OCI-LY1 (cell line): ENCODE data around the gene ZNF80.

Experiments
- H2AFZ ChIP-seq: fragments of 200-600 bp; sonication (generic), shearing (Covaris generic); 2 replicates; pipeline ENCODE4 v1.6.0; 2014; ENCODE audit warnings: antibody characterized with exemption, mild to moderate bottlenecking, low read length
- H3F3A ChIP-seq: fragments of 200-600 bp; sonication (generic), shearing (Covaris generic); 2 replicates; pipeline ENCODE4 v1.6.0; 2014; ENCODE audit warnings: mild to moderate bottlenecking, antibody characterized with exemption, low read length, moderate library complexity; ENCODE audit not compliant: insufficient read depth
- H3K27ac ChIP-seq: fragments of 200-600 bp; sonication (generic); 2 replicates; pipeline ENCODE4 v1.5.1; 2014; ENCODE audit warnings: low read length, mixed run types, mild to moderate bottlenecking, low read depth; ENCODE audit not compliant: poor library complexity, severe bottlenecking
- H3K27me3 ChIP-seq: fragments of 200-600 bp; sonication (generic); 2 replicates; pipeline ENCODE4 v1.6.0; 2014; ENCODE audit warnings: antibody characterized with exemption, mild to moderate bottlenecking, low read length, moderate library complexity; ENCODE audit not compliant: insufficient read depth
- H3K36me3 ChIP-seq: fragments of 200-600 bp; sonication (generic); 2 replicates; pipeline ENCODE4 v1.6.1; 2014; ENCODE audit warnings: mild to moderate bottlenecking, antibody characterized with exemption, low read length, moderate library complexity, mixed read lengths; ENCODE audit not compliant: insufficient read depth
- H3K4me1 ChIP-seq: fragments of 200-600 bp; sonication (generic); 2 replicates; pipeline ENCODE4 v1.5.1; 2014; ENCODE audit warnings: mild to moderate bottlenecking, low read length, moderate library complexity; ENCODE audit not compliant: insufficient read depth, severe bottlenecking
- H3K4me2 ChIP-seq: fragments of 200-600 bp; sonication (generic), shearing (Covaris generic); 2 replicates; pipeline ENCODE4 v1.6.1; 2014; ENCODE audit warnings: low read length
- H3K4me3 ChIP-seq: fragments of 200-600 bp; sonication (generic); 2 replicates; pipeline ENCODE4 v1.5.1; 2014; ENCODE audit warnings: low read length, low read depth, mild to moderate bottlenecking, mixed read lengths; ENCODE audit not compliant: poor library complexity, severe bottlenecking
- H3K79me2 ChIP-seq: fragments of 200-600 bp; shearing (Covaris generic); 2 replicates; pipeline ENCODE4 v1.6.1; 2016; ENCODE audit warnings: mixed run types, low read length, mixed read lengths; ENCODE audit not compliant: insufficient read depth
- H3K9ac ChIP-seq: fragments of 200-600 bp; sonication (generic), shearing (Covaris generic); 2 replicates; pipeline ENCODE4 v1.6.1; 2014; ENCODE audit warnings: mild to moderate bottlenecking, low read length, mixed read lengths
- H3K9me2 ChIP-seq: fragments of 200-600 bp; sonication (generic), shearing (Covaris generic); 2 replicates; pipeline ENCODE4 v1.6.1; 2014; ENCODE audit warnings: low read depth, mild to moderate bottlenecking, low read length, mixed read lengths
- H3K9me3 ChIP-seq: fragments of 200-600 bp; shearing (Covaris generic); 2 replicates; pipeline ENCODE4 v1.6.1; 2014; ENCODE audit warnings: low read length, mixed read lengths
- H4K20me1 ChIP-seq: fragments of 200-600 bp; sonication (generic), shearing (Covaris generic); 2 replicates; pipeline ENCODE4 v1.6.0; 2016; ENCODE audit warnings: mild to moderate bottlenecking, low read length; ENCODE audit not compliant: insufficient read depth
- EZH2 ChIP-seq: fragments of 200-600 bp; sonication (generic), shearing (Covaris generic); IDR thresholded peaks from 2 replicates; pipeline ENCODE4 v1.8.0; 2017; ENCODE audit warnings: borderline replicate concordance, mixed run types, mild to moderate bottlenecking, antibody characterized with exemption, low read length, moderate library complexity, mixed read lengths
- TF ChIP-seq, protein P1 (sequence below): fragments of 200-600 bp; sonication (generic), shearing (Covaris generic); IDR thresholded peaks from 2 replicates; pipeline ENCODE4 v1.5.1; 2017; ENCODE audit warnings: mild to moderate bottlenecking, antibody characterized with exemption, low read length, moderate library complexity, mixed read lengths

Gene ZNF80

GRCh38 chr3:114221165-114221880 is 16.1 kb downstream of the ZNF80 start:
- Histone ChIP-seq H3K9me3 (peaks cover 12% of the 10 kb centered on the region), H3K4me2 (no peak overlapping the region), H3F3A (no peaks in the 10 kb centered on the region), H3K4me1 (peaks cover 58% of the 10 kb centered on the region), H3K27me3 (no peaks in the 10 kb centered on the region), H3K36me3 (peaks cover 18% of the 10 kb centered on the region; the same call in 1 of the 2 replicates), H3K4me3 (no peak overlapping the region), H3K79me2 (no peaks in the 10 kb centered on the region), H4K20me1 (no peaks in the 10 kb centered on the region), H3K9me2 (no peaks in the 10 kb centered on the region), H3K9ac (no peak overlapping the region), H3K27ac (no peak overlapping the region), H2AFZ (no peak overlapping the region)
- TF ChIP-seq, protein P1, sequence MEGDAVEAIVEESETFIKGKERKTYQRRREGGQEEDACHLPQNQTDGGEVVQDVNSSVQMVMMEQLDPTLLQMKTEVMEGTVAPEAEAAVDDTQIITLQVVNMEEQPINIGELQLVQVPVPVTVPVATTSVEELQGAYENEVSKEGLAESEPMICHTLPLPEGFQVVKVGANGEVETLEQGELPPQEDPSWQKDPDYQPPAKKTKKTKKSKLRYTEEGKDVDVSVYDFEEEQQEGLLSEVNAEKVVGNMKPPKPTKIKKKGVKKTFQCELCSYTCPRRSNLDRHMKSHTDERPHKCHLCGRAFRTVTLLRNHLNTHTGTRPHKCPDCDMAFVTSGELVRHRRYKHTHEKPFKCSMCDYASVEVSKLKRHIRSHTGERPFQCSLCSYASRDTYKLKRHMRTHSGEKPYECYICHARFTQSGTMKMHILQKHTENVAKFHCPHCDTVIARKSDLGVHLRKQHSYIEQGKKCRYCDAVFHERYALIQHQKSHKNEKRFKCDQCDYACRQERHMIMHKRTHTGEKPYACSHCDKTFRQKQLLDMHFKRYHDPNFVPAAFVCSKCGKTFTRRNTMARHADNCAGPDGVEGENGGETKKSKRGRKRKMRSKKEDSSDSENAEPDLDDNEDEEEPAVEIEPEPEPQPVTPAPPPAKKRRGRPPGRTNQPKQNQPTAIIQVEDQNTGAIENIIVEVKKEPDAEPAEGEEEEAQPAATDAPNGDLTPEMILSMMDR = no peak
- TF ChIP-seq EZH2 = no peak

GRCh38 chr3:114219741-114220140 is 17.6 kb downstream of the ZNF80 start:
- peaks cover 8% of the 10 kb centered on the region; the same call in 1 of the 2 replicates for H3K36me3 ChIP-seq
- no peaks in the 10 kb centered on the region for H3K79me2 ChIP-seq
- H3K9me2 ChIP-seq = no peaks in the 10 kb centered on the region
- H3K4me1 ChIP-seq = peaks cover 68% of the 10 kb centered on the region
- H3F3A ChIP-seq = no peaks in the 10 kb centered on the region
- no peaks in the 10 kb centered on the region for H3K27me3 ChIP-seq
- H4K20me1 ChIP-seq = no peaks in the 10 kb centered on the region
- peak overlapping the region; percentile 1; the same call in 1 of the 2 replicates for H3K9ac ChIP-seq
- TF ChIP-seq, protein P1 = no peak
- no peak for TF ChIP-seq EZH2
- H2AFZ ChIP-seq = no peak overlapping the region
- H3K27ac ChIP-seq = peak overlapping the region; percentile 38
- peaks cover 6% of the 10 kb centered on the region; the same call in 1 of the 2 replicates for H3K9me3 ChIP-seq
- peak overlapping the region; percentile 31; the same call in 1 of the 2 replicates for H3K4me2 ChIP-seq
- H3K4me3 ChIP-seq = no peak overlapping the region

GRCh38 chr3:114218578-114219185 is 18.7 kb downstream of the ZNF80 start:
- peak overlapping the region; percentile 31 for H3K27ac ChIP-seq
- peaks cover 78% of the 10 kb centered on the region for H3K4me1 ChIP-seq
- no peaks in the 10 kb centered on the region for H3K36me3 ChIP-seq
- no peaks in the 10 kb centered on the region for H3K9me2 ChIP-seq
- no peak overlapping the region; the same call in 1 of the 2 replicates for H3K9ac ChIP-seq
- H3K4me3 ChIP-seq = no peak overlapping the region
- H3K4me2 ChIP-seq = peak overlapping the region; percentile 41
- H3K27me3 ChIP-seq = no peaks in the 10 kb centered on the region
- no peaks in the 10 kb centered on the region for H3K79me2 ChIP-seq
- TF ChIP-seq, protein P1 = peak; percentile 42; the same call in 1 of the 2 replicates
- TF ChIP-seq EZH2 = no peak
- no peaks in the 10 kb centered on the region for H4K20me1 ChIP-seq
- no peak overlapping the region for H2AFZ ChIP-seq
- 0 out of 2 replicates have a peak, but pooled peaks cover 4% of the 10 kb centered on the region for H3F3A ChIP-seq
- no peaks in the 10 kb centered on the region for H3K9me3 ChIP-seq
